Lung (tissue), 12 donors: ENCODE results near the gene EDARADD. TPM values are rescaled to one million over a fixed set of nuclear protein-coding genes. Genes with fewer than 3 reads are reported as not detected.

Experiments used
- ATAC-seq: fragments of 200-7000 bp; cut with Tn5 transposase; one replicate; pipeline ENCODE4 v1.9.1; 2020; ENCODE audit warnings: moderate number of reproducible peaks; ENCODE audit not compliant: insufficient read depth, low FRiP score
- DNase-seq, 3 donors: peaks; one replicate each; pipeline ENCODE4 v3.0.0-alpha.2; 2013 to 2017
- H3K27ac ChIP-seq, 2 donors: one replicate each; pipeline ENCODE4 v1.5.1; 2013; ENCODE audit warnings: mild to moderate bottlenecking in 2 of 2, moderate library complexity in 2 of 2, control low read depth in 1 of 2, inconsistent platforms in 1 of 2, low read depth in 1 of 2, low read length in 1 of 2
- H3K27me3 ChIP-seq, 3 donors: one replicate each; pipeline ENCODE4 v1.5.1; 2013; ENCODE audit warnings: low read length in 2 of 3; ENCODE audit not compliant: control insufficient read depth in 3 of 3, insufficient read depth in 3 of 3
- H3K36me3 ChIP-seq, 4 donors: one replicate each; pipeline ENCODE4 v1.5.1; 2013; ENCODE audit warnings: low read length in 4 of 4, mild to moderate bottlenecking in 1 of 4, moderate library complexity in 1 of 4; ENCODE audit not compliant: control insufficient read depth in 4 of 4, insufficient read depth in 4 of 4
- H3K4me1 ChIP-seq, 5 donors: one replicate each; pipeline ENCODE4 v1.5.1; 2013; ENCODE audit warnings: low read length in 5 of 5, mild to moderate bottlenecking in 2 of 5, moderate library complexity in 1 of 5; ENCODE audit not compliant: control insufficient read depth in 5 of 5, insufficient read depth in 5 of 5
- H3K4me3 ChIP-seq: one replicate; pipeline ENCODE4 v1.5.1; 2013; ENCODE audit warnings: mild to moderate bottlenecking, control low read depth, moderate library complexity
- H3K9ac ChIP-seq, 2 donors: one replicate each; pipeline ENCODE4 v1.5.1; 2013; ENCODE audit warnings: low read length in 2 of 2, control low read depth in 1 of 2; ENCODE audit not compliant: insufficient read depth in 1 of 2
- H3K9me3 ChIP-seq, 4 donors: one replicate each; pipeline ENCODE4 v1.5.1; 2013; ENCODE audit warnings: low read length in 3 of 4, mild to moderate bottlenecking in 1 of 4, moderate library complexity in 1 of 4; ENCODE audit not compliant: control insufficient read depth in 4 of 4, insufficient read depth in 3 of 4
- CTCF ChIP-seq: IDR thresholded peaks from 2 replicates; pipeline ENCODE4 v1.5.1; 2012; ENCODE audit warnings: mild to moderate bottlenecking; ENCODE audit errors: control extremely low read depth, extremely low read depth
- WGBS, 2 donors: extraction: QIAGEN DNeasy Blood & Tissue Kit; methylation state at CpG; one replicate each; pipeline ENCODE4 v1.1.7; 2013; 5-methylcytosine and 5-hydroxymethylcytosine counted together
- polyA plus RNA-seq, 2 donors: library from polyadenylated mRNA; stranded (reverse); fragments of 200-250 nt; gene quantifications; one replicate each; pipeline ENCODE4 v1.2.1, GENCODE V29; 2013
- total RNA-seq, 2 donors: library from RNA; depleted of rRNA in 1 of 2; stranded (reverse); fragments of >200 nt in 1 of 2; gene quantifications; one replicate each; pipeline ENCODE4 v1.2.1, GENCODE V29; 2014 to 2021
- donor health status: control.
- donor health status: control.
- donor health status: Bipolar disorder and iron deficiency.
- donor health status: healthy.
- donor health status: DM: yes; HTN: yes; CAD: no.

Gene EDARADD
- total and polyA plus RNA-seq, 4 donors, result 0.37 to 2.3 (median 1.1) TPM

- DNase-seq, result no peak
- no peak for ATAC-seq
- Histone ChIP-seq H3K4me3 (no peak overlapping the region), H3K9me3 (no peaks in the 10 kb centered on the region), H3K4me1 (no peaks in the 10 kb centered on the region), H3K27me3 (no peaks in the 10 kb centered on the region), H3K27ac (no peak overlapping the region), H3K36me3 (no peaks in the 10 kb centered on the region), H3K9ac (no peak overlapping the region)
- WGBS, 2 donors, result 85 to 90% methylated on average over 18 of the region's 18 CpGs
- TF ChIP-seq CTCF, result no peak
Measured at GRCh38 chr1:236403905-236404696, 10.0 kb downstream of the EDARADD start.

GRCh38 chr1:236407059-236407458, 13.0 kb downstream of the EDARADD start:
- no peak for TF ChIP-seq CTCF
- H3K9me3 ChIP-seq, result no peaks in the 10 kb centered on the region
- no peak overlapping the region for H3K4me3 ChIP-seq
- no peak overlapping the region for H3K27ac ChIP-seq
- WGBS, 2 donors, result 88 to 93% methylated on average over 5 of the region's 5 CpGs
- H3K9ac ChIP-seq, result no peak overlapping the region
- ATAC-seq, result no peak
- no peaks in the 10 kb centered on the region for H3K4me1 ChIP-seq
- H3K27me3 ChIP-seq, result no peaks in the 10 kb centered on the region
- no peak for DNase-seq
- no peaks in the 10 kb centered on the region for H3K36me3 ChIP-seq

- no peak for ATAC-seq
- H3K9me3 ChIP-seq, result no peaks in the 10 kb centered on the region
- no peaks in the 10 kb centered on the region for H3K27me3 ChIP-seq
- TF ChIP-seq CTCF, result no peak
- peaks cover 0 to 10% (median 0%) of the 10 kb centered on the region in 5 donors for H3K4me1 ChIP-seq
- H3K36me3 ChIP-seq, result no peaks in the 10 kb centered on the region
- H3K9ac ChIP-seq, result no peak overlapping the region
- no peak overlapping the region for H3K4me3 ChIP-seq
- DNase-seq, result no peak
- no peak overlapping the region for H3K27ac ChIP-seq
- 37 to 47% methylated on average over 3 of the region's 3 CpGs for WGBS, 2 donors
Measured at GRCh38 chr1:236413688-236414087, 19.6 kb downstream of the EDARADD start.
